ENCODE measurements around the gene FRS2.

Gene FRS2

GRCh38 chr12:69466867-69467266, 3.3 kb upstream of the FRS2 start:
- DNase-seq (ENCODE audit: low read depth): no peak

- no peak for DNase-seq (ENCODE audit: low read depth)
Measured at GRCh38 chr12:69467366-69467765, 2.8 kb upstream of the FRS2 start.

- DNase-seq (ENCODE audit: low read depth): no peak
Measured at GRCh38 chr12:69468237-69469026, 1.8 kb upstream of the FRS2 start.

- no peak for DNase-seq (ENCODE audit: low read depth)
Measured at GRCh38 chr12:69469854-69470188, 367 bp upstream of the FRS2 start.

GRCh38 chr12:69471076-69471430, 865 bp downstream of the FRS2 start:
- DNase-seq (ENCODE audit: low read depth): no peak

- DNase-seq (ENCODE audit: low read depth): no peak
Measured at GRCh38 chr12:69471667-69472385, 1.6 kb downstream of the FRS2 start.

GRCh38 chr12:69473262-69473661, 3.1 kb downstream of the FRS2 start:
- DNase-seq (ENCODE audit: low read depth): no peak

- no peak for DNase-seq (ENCODE audit: low read depth)
Measured at GRCh38 chr12:69474456-69474855, 4.3 kb downstream of the FRS2 start.

GRCh38 chr12:69475237-69475975, 5.2 kb downstream of the FRS2 start:
- no peak for DNase-seq (ENCODE audit: low read depth)

GRCh38 chr12:69476276-69477017, 6.3 kb downstream of the FRS2 start:
- DNase-seq (ENCODE audit: low read depth): no peak

GRCh38 chr12:69479675-69480074, 9.5 kb downstream of the FRS2 start:
- no peak for DNase-seq (ENCODE audit: low read depth)

- no peak for DNase-seq (ENCODE audit: low read depth)
Measured at GRCh38 chr12:69480698-69481097, 10.5 kb downstream of the FRS2 start.

GRCh38 chr12:69481133-69481532, 10.9 kb downstream of the FRS2 start:
- no peak for DNase-seq (ENCODE audit: low read depth)

- no peak for DNase-seq (ENCODE audit: low read depth)
Measured at GRCh38 chr12:69483700-69484099, 13.5 kb downstream of the FRS2 start.

- no peak for DNase-seq (ENCODE audit: low read depth)
Measured at GRCh38 chr12:69484428-69484827, 14.2 kb downstream of the FRS2 start.

GRCh38 chr12:69490920-69491643, 20.9 kb downstream of the FRS2 start:
- no peak for DNase-seq (ENCODE audit: low read depth)

- DNase-seq (ENCODE audit: low read depth): no peak
Measured at GRCh38 chr12:69492739-69493138, 22.6 kb downstream of the FRS2 start.

- no peak for DNase-seq (ENCODE audit: low read depth)
Measured at GRCh38 chr12:69495071-69495470, 24.9 kb downstream of the FRS2 start.

- no peak for DNase-seq (ENCODE audit: low read depth)
Measured at GRCh38 chr12:69497308-69498026, 27.3 kb downstream of the FRS2 start.

- DNase-seq (ENCODE audit: low read depth): no peak
Measured at GRCh38 chr12:69500631-69501030, 30.4 kb downstream of the FRS2 start.

Data from stimulated activated CD8-positive, alpha-beta memory T cell treated with anti-CD3 and anti-CD28 coated beads, Interleukin-4, amount 100 ng/mL, for 24 hours (primary cell).